HG02973 (cell line): ENCODE measurements around the gene ASB18.

ENCODE experiments used
- ATAC-seq: cut with Tn5 transposase; IDR thresholded peaks from one replicate; pipeline ENCODE4 v1.9.1; 2021; ENCODE audit warnings: moderate library complexity; ENCODE audit not compliant: unreplicated experiment

ASB18 gene

DNA sequence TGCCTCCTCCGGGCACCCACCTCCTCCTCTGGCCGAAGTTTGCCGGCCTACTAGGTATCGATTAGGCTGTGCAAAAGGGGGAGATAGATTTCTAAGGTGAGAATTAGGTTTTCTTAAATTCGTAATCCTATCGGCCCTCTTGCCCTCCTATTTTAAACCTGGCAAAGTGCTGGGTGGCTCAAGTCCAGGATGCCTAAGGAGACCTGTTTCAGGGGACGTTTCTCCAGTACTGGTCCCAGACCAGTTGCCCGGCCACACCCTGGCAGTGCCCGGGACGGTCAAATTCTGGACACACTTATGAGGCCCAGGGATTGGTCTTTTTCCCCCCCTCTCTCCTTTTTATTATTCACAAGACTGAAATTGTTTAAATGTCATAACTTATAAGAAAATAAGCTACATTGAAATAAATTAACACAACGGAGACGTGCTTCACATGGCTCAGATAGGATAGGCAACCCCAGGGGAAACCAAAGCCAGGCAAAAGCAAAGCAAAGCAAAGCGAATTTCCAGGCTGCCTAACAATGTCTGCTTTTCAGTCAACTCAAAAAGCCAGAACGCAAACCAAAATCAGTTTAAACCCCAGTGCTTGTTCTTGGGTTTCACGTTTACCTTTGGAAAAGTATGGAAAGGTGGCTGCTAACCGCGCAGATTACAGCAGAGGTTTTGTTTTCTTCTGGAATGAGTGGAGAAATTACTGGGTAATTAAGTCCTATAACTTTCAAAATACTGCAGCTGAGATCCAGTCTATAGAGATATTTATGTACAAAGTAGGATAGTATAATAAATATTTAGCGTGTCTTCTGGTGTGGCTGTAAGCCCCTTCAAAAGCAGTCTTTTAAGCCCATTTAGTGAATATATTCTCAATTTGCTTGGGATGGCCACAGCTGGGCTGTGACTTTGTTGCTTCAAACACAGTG is 99.0 kb downstream of the ASB18 start:
- ATAC-seq = no peak

DNA sequence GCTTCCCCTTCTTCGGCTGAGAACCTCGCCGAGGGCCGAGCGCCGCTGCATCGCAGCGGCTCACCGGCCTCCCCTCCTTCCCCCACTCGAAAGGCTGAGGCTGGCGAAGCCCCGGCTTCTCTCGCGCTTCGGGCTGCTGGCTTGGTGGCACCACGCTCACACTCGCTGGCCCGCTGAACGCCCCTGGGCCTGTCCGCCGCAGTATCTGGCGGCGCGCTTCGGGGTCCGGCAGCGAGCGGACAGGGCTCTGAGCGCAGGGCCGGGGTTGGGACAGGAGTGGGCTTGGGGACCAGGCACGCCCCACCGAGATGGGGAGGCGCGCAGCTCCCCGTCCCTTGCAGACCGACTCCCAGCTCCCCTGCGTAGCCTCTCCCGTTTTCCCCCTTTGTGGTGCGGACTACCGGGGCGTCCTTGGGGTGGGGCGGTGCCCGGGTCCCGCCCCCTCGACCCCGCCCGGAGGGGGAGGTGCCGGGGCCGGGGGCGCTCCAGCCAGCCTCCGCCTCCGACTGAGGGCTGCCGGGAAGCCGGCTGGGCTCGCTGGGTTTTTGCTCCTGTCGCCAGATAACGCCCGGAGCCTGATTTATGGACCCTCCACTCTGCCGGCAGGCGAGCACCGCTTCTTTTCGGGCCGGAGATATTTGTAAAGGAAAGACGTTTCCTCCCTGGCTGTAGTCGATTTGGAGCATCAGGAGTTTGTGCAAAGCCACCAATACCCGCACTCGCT is 99.8 kb downstream of the ASB18 start:
- no peak for ATAC-seq

GRCh38 chr2:236163471-236164200 is 100.6 kb downstream of the ASB18 start:
- no peak for ATAC-seq

DNA sequence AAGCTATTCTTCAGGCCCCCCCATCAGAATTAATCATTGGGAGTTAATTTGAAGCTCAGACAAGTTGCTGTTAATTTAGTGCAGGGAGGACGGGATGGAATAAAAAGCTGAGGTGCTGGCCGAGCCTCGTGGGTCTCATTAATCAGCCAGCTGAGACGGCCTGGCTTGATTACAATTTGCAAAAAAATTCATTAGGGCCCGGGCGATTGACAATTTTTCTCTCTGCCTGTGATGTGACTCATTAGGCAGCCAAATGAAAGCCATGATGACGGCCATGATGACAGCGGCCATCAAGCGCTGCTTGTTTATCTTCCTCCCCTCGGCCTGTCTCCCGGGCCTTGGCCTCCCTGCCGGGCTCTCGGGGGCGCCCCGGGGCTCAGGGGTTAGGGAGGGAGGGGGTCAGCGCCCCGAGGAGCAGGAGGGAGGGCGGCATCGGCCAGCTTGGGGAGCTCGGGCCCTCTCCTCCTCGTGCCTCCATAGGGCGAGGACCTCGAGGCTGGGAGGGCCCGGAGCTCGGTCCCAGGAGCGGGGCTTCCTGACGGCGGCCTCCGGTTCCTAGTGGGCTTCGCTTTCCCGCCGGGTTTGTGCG is 101.2 kb downstream of the ASB18 start:
- ATAC-seq = no peak

DNA sequence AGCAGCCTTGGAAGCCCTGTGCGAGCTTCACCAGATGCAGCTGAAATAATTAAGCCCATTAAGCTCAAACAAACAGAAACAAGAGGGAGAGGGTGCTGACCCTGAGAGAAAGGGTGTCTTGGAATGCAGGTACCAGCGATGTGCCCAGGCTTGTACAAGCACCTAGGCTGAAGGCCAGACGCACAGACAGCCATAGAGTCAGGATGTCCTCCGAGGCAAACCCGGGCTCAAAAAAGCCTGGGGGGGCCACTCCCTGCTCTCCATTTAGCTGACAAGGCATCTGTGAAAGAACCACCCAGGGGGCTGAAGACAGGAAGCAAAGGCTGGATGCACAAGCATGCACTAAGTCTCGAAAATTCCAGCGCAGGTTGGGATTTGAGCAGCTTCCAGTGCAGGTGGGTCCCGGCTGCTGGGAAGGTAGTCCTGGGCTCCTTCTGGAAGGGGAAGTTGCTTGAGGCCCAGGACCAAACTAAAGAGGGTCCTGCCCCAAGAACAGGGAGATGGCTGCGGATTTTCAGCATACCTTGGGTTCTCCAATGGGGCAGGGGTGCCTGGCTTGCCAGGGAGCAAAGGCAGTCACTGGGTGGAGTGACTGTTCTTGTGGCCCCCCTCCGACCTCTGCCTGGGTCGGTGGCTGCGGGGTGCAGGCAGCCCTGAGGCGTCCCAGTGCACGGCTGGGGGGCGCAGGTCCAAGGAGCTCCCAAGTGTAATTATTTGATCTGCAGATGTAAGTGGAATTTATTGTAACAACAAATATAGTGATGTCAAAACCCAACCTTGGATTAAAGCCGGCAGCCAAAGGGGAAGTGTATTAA is 102.0 kb downstream of the ASB18 start:
- no peak for ATAC-seq

DNA sequence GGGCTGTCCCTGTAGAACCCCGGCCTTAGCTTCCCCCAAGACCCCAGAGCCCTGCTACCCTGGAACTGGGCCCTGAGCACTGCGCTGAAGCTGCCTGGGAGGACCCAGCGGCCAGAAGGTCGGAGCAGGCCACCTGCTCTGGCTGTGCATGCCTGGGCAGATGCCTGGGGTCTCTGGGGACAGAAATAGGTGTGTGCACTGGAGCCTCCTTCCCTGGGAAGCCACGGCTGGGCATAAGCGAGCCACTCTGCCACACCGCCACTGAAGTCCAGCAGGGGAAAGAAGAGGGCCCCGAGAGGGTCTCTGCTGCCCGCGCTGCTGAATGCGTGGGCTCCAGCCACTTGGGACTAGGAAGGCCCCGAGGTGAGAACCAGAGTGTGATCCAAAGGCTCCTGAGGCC is 102.7 kb downstream of the ASB18 start:
- no peak for ATAC-seq

GRCh38 chr2:236161082-236161462 is 103.1 kb downstream of the ASB18 start:
- ATAC-seq = no peak

DNA sequence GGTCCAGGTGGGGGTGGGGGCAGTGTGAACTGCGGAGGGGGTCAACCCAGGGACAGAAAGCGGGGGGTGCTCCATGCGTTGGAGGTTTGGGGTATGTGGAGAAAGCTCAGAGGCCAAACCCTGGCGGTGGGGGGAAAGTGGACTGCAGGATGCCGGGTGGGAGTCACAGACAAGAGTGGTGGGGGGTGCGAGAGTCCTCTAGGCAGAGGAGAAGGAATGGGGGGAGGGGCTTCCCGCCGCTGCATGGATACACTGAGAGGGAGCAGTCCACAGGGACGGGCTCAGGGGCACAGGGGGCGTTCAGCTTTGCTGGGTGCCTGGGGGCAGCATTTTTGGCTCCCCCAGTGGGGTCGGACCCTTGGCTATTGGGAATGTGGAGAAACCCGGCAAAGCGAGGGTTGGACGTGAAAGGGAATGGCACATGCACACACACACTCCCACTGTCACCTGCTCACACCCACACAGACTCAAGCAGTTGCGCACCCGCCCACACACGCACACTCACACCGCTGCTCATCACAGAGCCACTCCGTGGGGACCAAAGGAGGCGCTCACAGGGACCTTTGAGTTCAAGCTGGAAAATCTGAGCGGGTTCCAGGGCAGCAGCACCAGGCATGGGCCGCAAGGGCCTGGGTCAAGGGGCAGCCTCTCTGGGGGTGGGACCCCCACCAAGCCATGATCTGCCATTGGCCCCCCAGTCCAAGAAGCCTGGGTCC is 103.7 kb downstream of the ASB18 start:
- no peak for ATAC-seq

DNA sequence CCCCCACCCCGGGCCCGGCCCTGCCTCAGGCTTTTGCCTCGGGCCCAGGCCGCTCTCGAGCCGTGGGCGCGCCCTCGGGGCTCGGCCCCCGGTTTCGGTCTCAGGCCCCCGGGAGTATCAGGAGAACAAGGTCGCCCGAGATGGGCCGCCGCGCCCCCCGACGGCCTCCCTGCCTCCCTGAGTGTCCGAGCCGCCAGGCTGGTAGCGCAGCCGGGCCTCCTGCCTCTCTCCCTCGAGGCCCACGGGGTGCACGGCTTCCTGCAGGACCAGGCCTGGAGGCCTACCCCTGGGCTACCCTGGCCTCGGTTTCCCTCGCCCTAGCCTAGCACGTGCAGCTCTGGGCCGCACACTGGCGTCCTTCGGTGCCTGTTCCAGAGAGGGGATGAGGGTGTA is 104.4 kb downstream of the ASB18 start:
- ATAC-seq = no peak

DNA sequence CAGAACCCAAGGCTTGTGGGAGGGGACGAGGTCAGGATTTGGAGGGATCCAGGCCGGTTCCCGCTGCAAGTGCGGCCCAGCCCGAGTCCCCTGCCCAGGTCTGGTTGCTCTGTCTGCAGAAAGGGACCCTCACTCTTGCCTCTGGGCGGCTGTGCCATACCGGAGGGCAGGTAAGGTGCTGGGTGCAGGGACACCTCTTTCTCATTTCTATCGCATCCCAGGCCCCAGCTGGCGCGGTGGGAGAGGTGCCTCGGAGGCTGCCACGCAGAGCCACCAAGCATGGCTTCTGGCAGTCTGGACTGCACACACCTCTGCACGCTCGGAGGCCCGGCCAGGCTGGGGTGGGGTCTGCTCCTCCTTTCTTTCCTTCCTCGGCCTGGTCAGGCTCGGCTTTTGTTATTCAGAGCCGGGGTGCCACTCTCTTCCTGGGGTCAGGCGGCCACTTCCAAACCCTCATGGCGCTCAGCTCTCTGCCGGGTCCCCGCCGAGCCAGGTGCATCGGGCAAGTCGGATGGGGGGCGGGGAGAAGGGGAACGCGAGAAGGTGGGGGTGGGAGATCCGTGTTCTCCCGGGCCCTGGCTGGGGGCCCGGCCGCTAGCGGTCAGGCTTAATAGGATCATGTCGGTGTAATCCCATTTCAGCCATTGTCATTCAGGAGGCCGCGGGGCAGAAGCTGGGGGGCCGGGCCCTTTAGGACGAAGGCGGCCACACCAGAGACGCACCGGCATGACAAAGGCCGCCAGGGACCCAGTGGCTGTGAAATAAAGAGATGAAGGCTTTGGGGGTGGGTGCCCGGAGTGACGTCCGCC is 105.0 kb downstream of the ASB18 start:
- no peak for ATAC-seq

DNA sequence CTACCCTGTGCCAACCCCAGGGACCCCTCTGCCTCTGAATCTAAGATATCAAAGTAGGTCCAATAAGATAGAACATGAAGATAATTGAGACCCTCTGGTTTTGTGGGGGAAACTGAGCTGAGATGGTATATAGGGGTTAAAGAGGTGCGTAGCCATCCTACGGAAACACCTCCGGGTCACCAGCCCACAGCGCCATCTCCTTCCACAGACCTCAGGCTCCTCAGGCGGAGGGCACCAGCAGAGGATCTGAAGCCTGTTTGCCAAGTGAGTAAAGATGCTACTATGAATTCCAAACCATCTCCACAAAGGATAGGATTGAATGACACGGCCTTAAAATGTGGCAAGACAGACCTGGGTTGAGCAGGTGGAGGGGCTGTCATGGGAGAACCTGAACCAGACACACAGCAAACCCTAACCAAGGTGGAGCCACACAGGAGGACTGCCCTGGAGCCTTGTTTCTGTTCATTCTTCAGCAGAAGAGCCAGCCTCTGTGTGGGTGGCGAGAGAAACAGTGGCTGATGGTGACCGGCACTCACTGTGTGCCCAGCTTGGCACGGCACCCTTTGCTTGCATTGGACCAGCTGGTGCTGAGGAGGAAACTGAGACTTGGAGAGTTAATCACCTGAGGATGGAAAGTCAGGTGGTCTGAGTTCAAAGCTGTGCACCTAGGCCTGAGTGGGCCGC is 106.2 kb downstream of the ASB18 start:
- no peak for ATAC-seq

- no peak for ATAC-seq
Observed at GRCh38 chr2:236157366-236157765, 106.8 kb downstream of the ASB18 start.

DNA sequence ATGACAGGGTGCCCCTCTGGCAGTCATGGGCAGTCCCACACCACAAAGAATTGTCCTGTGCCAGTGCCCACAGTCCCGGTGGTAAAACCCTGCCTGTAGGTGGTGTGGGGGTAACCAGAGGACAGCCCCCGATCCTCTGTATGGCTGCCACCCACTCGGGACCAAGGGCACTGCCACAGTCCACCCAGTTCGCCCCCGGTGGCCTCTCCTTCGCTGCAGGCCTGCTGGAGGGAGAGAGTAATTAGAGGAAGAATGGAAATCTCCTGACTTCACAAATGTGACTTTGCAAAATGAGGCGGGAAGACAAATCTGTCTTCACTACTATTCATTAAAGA is 107.4 kb downstream of the ASB18 start:
- ATAC-seq = no peak

GRCh38 chr2:236156095-236156859 is 107.9 kb downstream of the ASB18 start:
- ATAC-seq = no peak

DNA sequence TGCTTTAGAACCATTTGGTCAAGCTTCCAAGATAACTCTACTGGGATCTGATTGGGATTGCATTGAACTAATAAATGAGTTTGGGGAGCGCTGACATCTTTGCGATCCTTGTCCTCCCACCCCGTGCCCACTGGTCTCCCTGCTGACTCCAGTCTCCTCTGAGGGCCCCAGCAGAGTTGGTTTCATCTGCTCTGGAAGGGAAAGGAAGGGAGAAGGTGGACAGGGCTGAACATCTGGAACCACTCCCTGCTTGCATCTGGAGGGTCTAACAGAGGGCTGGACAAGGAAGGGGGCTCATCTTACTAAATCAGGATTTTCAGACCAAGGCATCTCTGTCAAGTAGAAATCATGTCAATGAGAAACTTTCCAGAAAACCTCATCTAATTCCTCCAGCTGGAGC is 108.8 kb downstream of the ASB18 start:
- ATAC-seq = no peak

DNA sequence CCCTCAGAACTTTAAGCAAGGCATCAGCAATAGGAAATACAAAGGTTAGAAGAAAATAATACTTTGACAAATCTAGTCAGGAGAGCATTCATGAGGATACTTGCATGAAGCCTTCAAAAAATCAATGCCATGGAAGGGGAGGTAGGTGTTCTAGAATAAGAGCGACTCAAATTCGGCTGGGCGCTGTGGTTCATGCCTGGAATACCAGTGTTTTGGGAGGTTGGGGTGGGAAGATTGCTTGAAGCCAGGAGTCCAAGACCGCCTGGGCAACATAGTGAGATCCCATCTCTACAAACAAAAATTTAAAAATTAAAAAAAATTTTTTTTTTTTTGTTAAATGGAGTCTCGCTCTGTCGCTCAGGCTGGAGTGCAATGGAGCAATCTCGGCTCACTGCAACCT is 117.8 kb downstream of the ASB18 start:
- ATAC-seq = no peak

GRCh38 chr2:236143811-236144210 is 120.4 kb downstream of the ASB18 start:
- ATAC-seq = no peak
